ENCODE measurements around the gene ATOH1. TPM values are rescaled to one million over a fixed set of nuclear protein-coding genes. Genes with fewer than 3 reads are reported as not detected.
A peak's percentile ranks its signal among the peaks of the same experiment; 100 is the strongest.

Gene ATOH1
- total RNA-seq, 1 experiment from 2014 or later = not detected

DNA sequence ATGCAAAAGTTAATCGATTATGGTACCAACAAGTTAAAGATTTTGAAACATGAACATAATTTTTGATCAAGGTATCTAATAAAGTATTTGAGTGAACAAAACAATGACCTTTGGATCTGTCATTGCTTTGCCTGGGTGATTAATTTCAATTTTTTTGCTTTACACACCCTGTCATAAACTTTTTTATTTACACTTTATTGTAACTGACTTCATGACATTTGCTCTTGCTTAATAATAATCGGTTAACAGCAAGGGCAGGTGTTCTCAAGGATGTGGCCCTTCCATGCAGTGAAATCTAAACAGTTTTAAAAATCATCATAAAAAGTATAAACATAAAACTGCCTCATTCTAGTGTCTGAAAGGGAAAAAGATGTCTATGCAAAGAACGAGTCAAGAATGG is 24.1 kb downstream of the ATOH1 start:
- POLR2A ChIA-PET (ENCODE audit: low non-redundant PET) = no interaction called here
- Histone ChIP-seq H3K4me3 (ENCODE audit: low read depth, low read length, poor library complexity, severe bottlenecking) (no peak overlapping the region), H3K27ac (ENCODE audit: low read depth, low read length, poor library complexity, severe bottlenecking) (no peak overlapping the region), H3K4me1 (ENCODE audit: insufficient read depth, low read length, poor library complexity, severe bottlenecking) (no peaks in the 10 kb centered on the region), H3K27me3 (replicated peaks; ENCODE audit: insufficient read depth, low read depth, low read length, poor library complexity) (peaks cover 8% of the 10 kb centered on the region), H3K36me3 (ENCODE audit: insufficient read depth, low read length, poor library complexity, severe bottlenecking) (no peaks in the 10 kb centered on the region), H3K9me3 (ENCODE audit: low read depth, low read length, poor library complexity, severe bottlenecking) (no peaks in the 10 kb centered on the region)
- no TSS peak for BruUV-seq (replicated peaks)
- intact Hi-C loops (cut with micrococcal nuclease; ENCODE audit: unreplicated experiment) = loop anchor here (5.0 kb wide), 1 partner anchor 115 kb away; no protein-coding TSS in a partner anchor
- no peak for DNase-seq (ENCODE audit: low spot score)
- TF ChIP-seq, protein P1, sequence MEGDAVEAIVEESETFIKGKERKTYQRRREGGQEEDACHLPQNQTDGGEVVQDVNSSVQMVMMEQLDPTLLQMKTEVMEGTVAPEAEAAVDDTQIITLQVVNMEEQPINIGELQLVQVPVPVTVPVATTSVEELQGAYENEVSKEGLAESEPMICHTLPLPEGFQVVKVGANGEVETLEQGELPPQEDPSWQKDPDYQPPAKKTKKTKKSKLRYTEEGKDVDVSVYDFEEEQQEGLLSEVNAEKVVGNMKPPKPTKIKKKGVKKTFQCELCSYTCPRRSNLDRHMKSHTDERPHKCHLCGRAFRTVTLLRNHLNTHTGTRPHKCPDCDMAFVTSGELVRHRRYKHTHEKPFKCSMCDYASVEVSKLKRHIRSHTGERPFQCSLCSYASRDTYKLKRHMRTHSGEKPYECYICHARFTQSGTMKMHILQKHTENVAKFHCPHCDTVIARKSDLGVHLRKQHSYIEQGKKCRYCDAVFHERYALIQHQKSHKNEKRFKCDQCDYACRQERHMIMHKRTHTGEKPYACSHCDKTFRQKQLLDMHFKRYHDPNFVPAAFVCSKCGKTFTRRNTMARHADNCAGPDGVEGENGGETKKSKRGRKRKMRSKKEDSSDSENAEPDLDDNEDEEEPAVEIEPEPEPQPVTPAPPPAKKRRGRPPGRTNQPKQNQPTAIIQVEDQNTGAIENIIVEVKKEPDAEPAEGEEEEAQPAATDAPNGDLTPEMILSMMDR (conservative IDR thresholded peaks at IDR 0.05; ENCODE audit: low read depth, low read length) = no peak
- TF ChIP-seq EZH2 (IDR thresholded peaks at IDR 0.05; ENCODE audit: borderline replicate concordance, low read depth, low read length, poor library complexity, severe bottlenecking) = no peak
- CTCF ChIA-PET = no interaction called here

DNA sequence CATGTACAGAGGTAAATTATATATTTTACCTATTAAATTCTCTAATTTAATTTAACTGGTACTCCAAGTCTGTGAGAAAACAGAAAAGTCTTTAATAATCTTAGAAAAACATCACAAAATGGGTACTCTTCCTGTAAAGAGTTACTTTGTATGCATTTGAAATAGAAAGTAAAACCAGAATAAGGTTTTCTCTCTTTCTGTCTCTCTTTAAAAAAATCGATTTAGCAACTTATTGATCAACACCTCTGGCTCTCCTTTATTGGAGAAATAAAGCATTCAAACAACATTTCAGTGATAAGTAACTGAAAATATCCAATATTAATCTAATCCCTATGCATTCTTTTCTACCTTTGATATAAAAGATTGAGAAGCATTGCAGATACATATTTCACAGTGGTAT is 27.4 kb downstream of the ATOH1 start:
- Histone ChIP-seq H3K9me3 (ENCODE audit: low read depth, low read length, poor library complexity, severe bottlenecking) (no peaks in the 10 kb centered on the region), H3K27me3 (replicated peaks; ENCODE audit: insufficient read depth, low read depth, low read length, poor library complexity) (no peaks in the 10 kb centered on the region), H3K4me3 (ENCODE audit: low read depth, low read length, poor library complexity, severe bottlenecking) (no peak overlapping the region), H3K36me3 (ENCODE audit: insufficient read depth, low read length, poor library complexity, severe bottlenecking) (no peaks in the 10 kb centered on the region), H3K4me1 (ENCODE audit: insufficient read depth, low read length, poor library complexity, severe bottlenecking) (no peaks in the 10 kb centered on the region), H3K27ac (ENCODE audit: low read depth, low read length, poor library complexity, severe bottlenecking) (no peak overlapping the region)
- no peak for TF ChIP-seq EZH2 (IDR thresholded peaks at IDR 0.05; ENCODE audit: borderline replicate concordance, low read depth, low read length, poor library complexity, severe bottlenecking)
- TF ChIP-seq, protein P1 (conservative IDR thresholded peaks at IDR 0.05; ENCODE audit: low read depth, low read length) = no peak
- ChIA-PET POLR2A (ENCODE audit: low non-redundant PET) (no interaction called here), CTCF (no interaction called here)
- intact Hi-C loops (cut with micrococcal nuclease; ENCODE audit: unreplicated experiment) = no loop called here
- DNase-seq (ENCODE audit: low spot score) = no peak
- no TSS peak for BruUV-seq (replicated peaks)

DNA sequence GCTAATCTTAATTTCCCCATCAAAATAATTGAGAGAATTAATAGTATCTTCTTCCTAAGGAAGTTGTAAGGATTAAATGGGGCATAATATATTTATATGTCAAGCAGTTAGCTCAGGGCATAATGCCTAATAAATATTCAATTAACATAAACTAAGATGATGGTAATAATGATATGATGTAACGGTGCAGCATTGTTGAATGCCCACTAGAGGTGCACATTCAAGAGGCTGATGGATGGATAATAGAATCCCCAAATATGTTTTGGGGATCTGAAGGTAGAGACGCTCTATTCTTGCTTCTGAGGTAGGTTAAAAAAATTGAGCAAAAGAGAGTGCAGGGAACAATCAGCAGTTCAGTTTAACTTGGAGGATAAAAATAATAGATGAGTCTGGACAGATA is 37.1 kb downstream of the ATOH1 start:
- Histone ChIP-seq H3K4me3 (ENCODE audit: low read depth, low read length, poor library complexity, severe bottlenecking) (no peak overlapping the region), H3K4me1 (ENCODE audit: insufficient read depth, low read length, poor library complexity, severe bottlenecking) (no peaks in the 10 kb centered on the region), H3K27me3 (replicated peaks; ENCODE audit: insufficient read depth, low read depth, low read length, poor library complexity) (no peaks in the 10 kb centered on the region), H3K36me3 (ENCODE audit: insufficient read depth, low read length, poor library complexity, severe bottlenecking) (no peaks in the 10 kb centered on the region), H3K9me3 (ENCODE audit: low read depth, low read length, poor library complexity, severe bottlenecking) (no peaks in the 10 kb centered on the region), H3K27ac (ENCODE audit: low read depth, low read length, poor library complexity, severe bottlenecking) (no peak overlapping the region)
- ChIA-PET CTCF (no interaction called here), POLR2A (ENCODE audit: low non-redundant PET) (interaction anchor here (0.6 kb wide), 1 partner anchor 1961 kb away, joined by 3 read pairs; no protein-coding TSS in a partner anchor)
- no TSS peak for BruUV-seq (replicated peaks)
- TF ChIP-seq, protein P1 (conservative IDR thresholded peaks at IDR 0.05; ENCODE audit: low read depth, low read length) = peak; percentile 36
- no peak for TF ChIP-seq EZH2 (IDR thresholded peaks at IDR 0.05; ENCODE audit: borderline replicate concordance, low read depth, low read length, poor library complexity, severe bottlenecking)
- no peak for DNase-seq (ENCODE audit: low spot score)
- intact Hi-C loops (cut with micrococcal nuclease; ENCODE audit: unreplicated experiment) = no loop called here

Measured in A673 (cell line).